ENCODE data around the gene MORN2.

The MORN2 gene

GRCh38 chr2:38930600-38930999 is 54.8 kb downstream of the MORN2 start:
- TF ChIP-seq, protein P1, sequence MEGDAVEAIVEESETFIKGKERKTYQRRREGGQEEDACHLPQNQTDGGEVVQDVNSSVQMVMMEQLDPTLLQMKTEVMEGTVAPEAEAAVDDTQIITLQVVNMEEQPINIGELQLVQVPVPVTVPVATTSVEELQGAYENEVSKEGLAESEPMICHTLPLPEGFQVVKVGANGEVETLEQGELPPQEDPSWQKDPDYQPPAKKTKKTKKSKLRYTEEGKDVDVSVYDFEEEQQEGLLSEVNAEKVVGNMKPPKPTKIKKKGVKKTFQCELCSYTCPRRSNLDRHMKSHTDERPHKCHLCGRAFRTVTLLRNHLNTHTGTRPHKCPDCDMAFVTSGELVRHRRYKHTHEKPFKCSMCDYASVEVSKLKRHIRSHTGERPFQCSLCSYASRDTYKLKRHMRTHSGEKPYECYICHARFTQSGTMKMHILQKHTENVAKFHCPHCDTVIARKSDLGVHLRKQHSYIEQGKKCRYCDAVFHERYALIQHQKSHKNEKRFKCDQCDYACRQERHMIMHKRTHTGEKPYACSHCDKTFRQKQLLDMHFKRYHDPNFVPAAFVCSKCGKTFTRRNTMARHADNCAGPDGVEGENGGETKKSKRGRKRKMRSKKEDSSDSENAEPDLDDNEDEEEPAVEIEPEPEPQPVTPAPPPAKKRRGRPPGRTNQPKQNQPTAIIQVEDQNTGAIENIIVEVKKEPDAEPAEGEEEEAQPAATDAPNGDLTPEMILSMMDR (IDR thresholded peaks at IDR 0.05; ENCODE audit: low read depth, low read length, missing control alignments) = no peak
- H3K4me3 ChIP-seq (replicated peaks; ENCODE audit: low read depth, low read length) = no peak overlapping the region
- no peak for DNase-seq (ENCODE audit: extremely low read depth, low read depth)

Data from HFF-Myc (cell line).